ENCODE measurements around the gene ZNF782. TPM values are rescaled to one million over a fixed set of nuclear protein-coding genes. Genes with fewer than 3 reads are reported as not detected.
A peak's percentile ranks its signal among the peaks of the same experiment; 100 is the strongest.
"Not testable (repeated sequence)": the region's sequence is repeated elsewhere in the genome, so short reads cannot be mapped to it uniquely, and the experiment has no call there.

The ZNF782 gene
- polyA plus RNA-seq, 12 donors = 3.2 to 25.9 (median 4.5) TPM; not detected in 1

DNA sequence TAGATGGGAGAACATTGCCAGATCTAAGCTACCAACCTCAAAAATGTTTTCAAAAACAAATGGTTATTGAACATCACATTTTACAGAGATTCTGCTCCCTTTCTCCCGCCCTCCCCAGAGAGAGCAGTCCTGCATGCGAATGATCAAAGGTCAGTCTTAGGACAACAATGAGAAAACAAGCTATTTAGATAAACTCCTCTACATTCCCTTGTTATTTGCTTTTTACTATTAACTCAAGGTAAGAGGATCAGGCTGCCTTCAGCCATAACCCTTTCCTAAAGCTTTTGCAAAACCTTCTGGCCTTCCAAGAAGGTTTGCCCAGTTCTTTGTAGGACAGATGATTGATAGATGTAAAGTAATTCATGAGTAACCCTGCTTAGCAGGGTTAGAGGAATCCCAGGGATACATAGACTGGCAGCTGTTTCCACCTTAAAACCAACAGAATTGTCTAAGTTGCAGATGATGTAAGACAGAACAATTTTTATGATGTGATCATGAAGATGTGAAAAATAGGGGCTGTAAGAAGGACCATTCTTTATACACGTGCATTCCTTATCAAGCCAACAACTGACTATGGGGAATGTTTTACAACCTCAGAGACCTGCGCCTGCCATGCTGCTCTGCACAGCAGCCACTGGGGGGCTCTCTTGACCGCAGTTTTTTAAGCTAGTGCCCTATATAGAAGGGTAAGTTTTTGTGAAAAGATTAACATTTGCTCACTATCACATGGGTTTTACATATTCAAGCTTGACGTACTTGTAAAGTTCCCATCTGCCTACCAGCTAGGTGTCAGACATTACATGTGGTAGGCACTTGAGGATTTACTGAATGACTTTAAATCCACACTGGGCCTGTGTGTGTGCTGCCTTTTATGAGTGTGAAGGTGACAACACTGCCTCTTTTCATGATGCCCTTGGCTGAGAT lies 2.3 kb upstream of the ZNF782 start:
- peak; percentile 47 for DNase-seq

DNA sequence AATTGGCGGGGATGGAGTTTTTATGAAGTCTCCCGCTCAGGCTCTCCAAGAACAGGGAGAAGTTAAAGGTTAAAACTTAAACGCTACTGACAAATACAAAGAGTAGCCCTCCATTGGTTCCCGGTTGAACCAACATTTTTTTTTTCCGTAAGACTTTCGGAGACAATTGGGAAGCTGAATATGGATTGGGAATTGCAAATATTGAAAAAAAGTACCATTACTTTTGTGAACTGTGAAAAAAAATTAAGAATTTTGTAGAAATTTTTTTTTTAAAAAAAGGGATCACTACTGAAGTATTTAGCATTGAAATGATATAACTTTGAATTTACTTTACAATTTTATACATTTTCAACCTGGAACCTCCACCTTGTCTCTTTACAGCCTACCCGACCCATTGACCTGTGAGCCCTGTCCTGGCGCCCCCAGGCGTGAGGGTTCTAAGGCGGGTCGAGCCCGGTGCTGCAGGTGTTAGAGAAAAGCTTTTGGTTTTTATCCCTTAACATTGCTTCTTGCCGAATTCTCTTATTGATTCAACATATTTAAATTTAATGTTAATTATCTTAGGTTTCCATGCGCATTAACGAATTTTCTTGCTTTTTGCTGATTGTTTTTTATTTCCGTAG lies 448 bp upstream of the ZNF782 start:
- no peak for DNase-seq

DNA sequence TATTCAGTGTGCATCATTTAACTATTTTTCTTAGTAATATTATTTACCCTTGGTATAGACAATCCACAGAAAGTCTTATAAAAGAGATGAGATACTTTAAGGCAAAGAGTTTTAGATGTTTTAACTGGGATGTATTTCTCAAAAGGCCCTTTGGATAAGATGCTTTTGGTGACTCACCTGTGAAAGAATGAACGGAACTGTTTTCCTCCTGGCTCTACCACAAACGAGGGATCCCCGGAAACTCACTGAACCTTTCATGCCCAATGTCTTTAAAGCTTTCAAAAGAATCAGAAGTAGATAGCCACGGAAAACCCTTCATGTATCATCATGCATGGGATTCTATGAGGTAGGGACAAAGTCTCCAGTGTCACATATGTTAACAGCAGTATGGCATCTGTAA lies 1.6 kb downstream of the ZNF782 start:
- DNase-seq = no peak

DNA sequence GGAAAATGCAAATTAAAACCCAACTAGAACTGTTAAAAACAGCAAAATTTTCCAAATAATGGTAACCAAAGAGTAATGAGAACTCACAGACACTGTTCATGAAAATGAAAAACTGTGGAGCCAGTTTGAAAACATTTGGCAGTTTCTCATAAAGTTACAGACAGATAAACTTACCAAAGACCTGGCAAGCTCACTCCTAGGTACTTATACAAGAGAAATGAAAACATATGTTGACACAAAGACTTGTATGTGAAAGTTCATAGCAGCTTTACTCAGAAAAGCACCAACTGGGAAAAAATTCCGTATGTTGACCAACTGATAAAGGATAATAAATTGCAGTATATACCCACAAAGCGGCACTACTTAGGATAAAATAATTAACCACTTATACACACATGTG lies 10.3 kb downstream of the ZNF782 start:
- DNase-seq = no peak

GRCh38 chr9:96818533-96818932 lies 35.8 kb downstream of the ZNF782 start:
- no peak for DNase-seq

GRCh38 chr9:96817973-96818372 lies 36.3 kb downstream of the ZNF782 start:
- DNase-seq = no peak

DNA sequence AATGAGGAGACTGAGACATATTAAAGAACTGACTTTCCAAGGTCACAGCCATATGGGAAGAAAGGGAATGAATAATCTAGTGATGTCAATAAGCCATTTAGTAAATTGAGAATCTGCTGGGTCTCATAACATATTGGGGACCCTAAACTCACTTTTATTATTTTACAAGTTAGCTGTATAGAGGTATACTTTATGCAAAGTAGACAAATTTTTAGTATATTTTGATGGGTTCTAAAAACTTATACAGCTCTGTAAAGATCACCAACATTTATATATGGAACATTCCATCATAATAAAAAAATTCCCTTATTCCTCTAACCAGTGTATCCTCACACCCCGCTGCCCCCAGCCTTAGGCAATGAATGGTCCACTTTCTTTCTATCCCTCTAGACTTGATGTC lies 40.7 kb downstream of the ZNF782 start:
- no peak for DNase-seq

DNA sequence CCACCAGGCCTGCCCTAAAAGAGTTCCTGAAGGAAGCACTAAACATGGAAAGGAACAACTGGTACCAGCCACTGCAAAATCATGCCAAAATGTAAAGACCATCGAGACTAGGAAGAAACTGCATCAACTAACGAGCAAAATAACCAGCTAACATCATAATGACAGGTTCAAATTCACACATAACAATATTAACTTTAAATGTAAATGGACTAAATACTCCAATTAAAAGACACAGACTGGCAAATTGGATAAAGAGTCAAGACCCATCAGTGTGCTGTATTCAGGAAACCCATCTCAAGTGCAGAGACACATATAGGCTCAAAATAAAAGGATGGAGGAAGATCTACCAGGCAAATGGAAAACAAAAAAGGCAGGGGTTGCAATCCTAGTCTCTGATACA lies 55.4 kb downstream of the ZNF782 start:
- not testable (repeated sequence) for DNase-seq

DNA sequence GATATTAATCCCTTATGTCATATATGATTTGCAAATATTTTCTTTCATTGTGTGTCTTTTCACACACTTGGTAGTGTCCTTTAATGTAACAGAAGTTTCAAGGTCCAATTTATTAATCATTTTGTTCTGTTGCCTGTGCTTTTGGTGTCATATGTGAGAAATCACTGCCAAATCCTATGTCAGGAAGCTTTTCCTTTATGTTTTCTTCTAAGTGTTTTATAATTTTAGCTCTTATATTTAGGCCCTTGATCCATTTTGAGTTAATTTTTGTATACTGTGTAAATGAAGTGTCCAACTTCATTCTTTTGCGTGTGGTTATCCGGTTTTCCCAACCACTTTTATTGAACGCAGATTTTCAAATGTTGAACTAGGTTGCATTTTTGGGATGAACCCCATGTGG lies 70.3 kb downstream of the ZNF782 start:
- DNase-seq = no peak

DNA sequence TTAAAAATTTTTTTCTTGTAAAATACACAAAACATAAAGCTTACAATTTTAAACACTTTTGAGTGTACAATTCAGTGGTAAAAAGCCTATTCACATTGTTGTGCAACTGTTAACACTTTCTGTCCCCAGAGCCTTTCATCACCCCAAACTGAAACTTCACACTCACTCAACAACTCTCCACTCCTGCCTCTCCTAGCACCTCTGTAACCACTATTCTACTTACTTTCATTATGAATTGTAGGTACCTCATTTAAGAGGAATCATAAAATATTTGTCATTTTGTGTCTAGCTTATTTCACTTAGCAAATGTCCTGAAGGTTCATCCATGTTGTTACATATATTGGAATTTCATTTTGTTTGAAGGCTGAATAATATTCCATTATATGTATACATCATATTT lies 72.1 kb downstream of the ZNF782 start:
- DNase-seq = no peak

DNA sequence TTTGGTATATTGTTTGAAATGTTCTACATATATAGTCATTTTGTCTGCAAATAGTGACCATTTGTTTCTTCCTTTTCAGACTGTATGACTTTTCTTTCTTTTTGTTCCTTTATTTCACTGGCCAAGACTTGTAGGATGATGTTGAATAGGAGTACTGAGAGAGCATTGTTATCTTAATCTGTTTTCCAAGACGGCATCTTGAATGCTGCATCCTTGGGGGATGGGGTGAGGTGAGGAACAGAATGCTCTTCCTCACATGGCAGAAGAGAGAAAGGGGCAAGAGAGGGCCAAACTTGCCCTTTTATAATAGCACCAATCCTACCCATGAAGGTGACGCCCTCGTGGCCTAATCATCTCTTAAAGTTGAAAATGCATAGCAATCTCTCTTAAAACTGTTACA lies 72.8 kb downstream of the ZNF782 start:
- no peak for DNase-seq

GRCh38 chr9:96779089-96779488 lies 75.2 kb downstream of the ZNF782 start:
- DNase-seq = no peak

GRCh38 chr9:96777426-96777864 lies 76.9 kb downstream of the ZNF782 start:
- DNase-seq = no peak

GRCh38 chr9:96771124-96771523 lies 83.2 kb downstream of the ZNF782 start:
- DNase-seq = no peak

GRCh38 chr9:96769989-96770388 lies 84.3 kb downstream of the ZNF782 start:
- DNase-seq = no peak

Other genes with a start within 250 kb of the ZNF782 start
- gene CDC14B, start 234.7 kb downstream of the ZNF782 start, polyA plus RNA-seq (ENCODE audit: insufficient read length in 12 of 12) = 10 to 100 TPM in 11 of 12 donors, not detected in 1; 13.4 to 22.7 (median 17.7) TPM
- gene PRXL2C, start 199.2 kb downstream of the ZNF782 start, polyA plus RNA-seq (ENCODE audit: insufficient read length in 12 of 12) = 10 to 100 TPM in 9 of 12 donors, 1 to 10 TPM in 2, not detected in 1; 7.8 to 18.0 (median 13.3) TPM
- gene ZNF510, start 76.4 kb downstream of the ZNF782 start, polyA plus RNA-seq (ENCODE audit: insufficient read length in 12 of 12) = 10 to 100 TPM in 8 of 12 donors, 1 to 10 TPM in 3, not detected in 1; 9.2 to 13.6 (median 12.3) TPM
- 1 to 10 TPM in 5 of 12 donors, under 1 TPM in 5, not detected in 2; 0.22 to 3.1 (median 1.0) TPM for gene NUTM2G, start 74.3 kb upstream of the ZNF782 start, polyA plus RNA-seq (ENCODE audit: insufficient read length in 12 of 12)
- 1 to 10 TPM in 2 of 12 donors, under 1 TPM in 8, not detected in 2; 0.43 to 2.6 (median 0.53) TPM for gene CTSV, start 184.6 kb upstream of the ZNF782 start, polyA plus RNA-seq (ENCODE audit: insufficient read length in 12 of 12)